K562 (cell line): ENCODE data around the gene HOXA11. TPM values are rescaled to one million over a fixed set of nuclear protein-coding genes. Genes with fewer than 3 reads are reported as not detected.

Experiments used
- CCNT2 ChIP-seq: IDR thresholded peaks from 2 replicates; pipeline ENCODE4 v1.6.1; 2011; ENCODE audit warnings: borderline replicate concordance, low read depth, mild to moderate bottlenecking, moderate library complexity, mixed read lengths, low read length; ENCODE audit not compliant: insufficient read length; ENCODE audit errors: extremely low read depth
- DNMT1 ChIP-seq: fragments of 450-650 bp; IDR thresholded peaks from 2 replicates; pipeline ENCODE4 v1.6.1; 2016; ENCODE audit warnings: antibody characterized with exemption, mild to moderate bottlenecking
- GTF2E2 ChIP-seq: fragments of 200-800 bp; sonication (Bioruptor generic); IDR thresholded peaks from 2 replicates; pipeline ENCODE4 v1.6.1; 2016; ENCODE audit warnings: missing genetic modification characterization, missing compliant biosample characterization
- HOXB6 ChIP-seq: fragments of 250-450 bp; sonication (Bioruptor Pico); IDR thresholded peaks from 2 replicates; pipeline ENCODE4 v1.5.1; 2022; ENCODE audit warnings: mild to moderate bottlenecking, borderline replicate concordance
- POLR2H ChIP-seq: IDR thresholded peaks from 2 replicates; pipeline ENCODE4 v1.6.1; 2016; ENCODE audit warnings: missing genetic modification characterization, low read depth, mild to moderate bottlenecking, control low read depth, missing compliant biosample characterization, moderate library complexity
- SP2 ChIP-seq: IDR thresholded peaks from 2 replicates; pipeline ENCODE4 v1.6.1; 2011; ENCODE audit warnings: mild to moderate bottlenecking, low read depth, low read length, moderate library complexity; ENCODE audit not compliant: poor library complexity, severe bottlenecking; ENCODE audit errors: extremely low read depth
- ZC3H8 ChIP-seq: fragments of 450-650 bp; IDR thresholded peaks from 2 replicates; pipeline ENCODE4 v1.6.1; 2017
- ZMIZ1 ChIP-seq, 2 experiments: fragments of 150-350 bp in 1 of 2; IDR thresholded peaks; 2 replicates each; pipeline ENCODE4 v1.6.1; 2012 to 2016; ENCODE audit warnings: low read depth in 2 of 2, low read length in 2 of 2, mild to moderate bottlenecking in 1 of 2, moderate library complexity in 1 of 2
- ZNF12 ChIP-seq: sonication (generic); formaldehyde crosslinking; IDR thresholded peaks from 2 replicates; pipeline ENCODE4 v1.4.0; 2020; ENCODE audit warnings: mild to moderate bottlenecking, missing genetic modification reagents
- ZNF133 ChIP-seq: fragments of 250-450 bp; sonication (Bioruptor Pico); IDR thresholded peaks from 2 replicates; pipeline ENCODE4 v1.4.0; 2020; ENCODE audit warnings: mild to moderate bottlenecking
- ZNF408 ChIP-seq: fragments of 250-450 bp; sonication (Bioruptor Pico); IDR thresholded peaks from 2 replicates; pipeline ENCODE4 v1.4.0; 2020; ENCODE audit warnings: low read depth, mild to moderate bottlenecking, moderate library complexity
- ZNF507 ChIP-seq: conservative IDR thresholded peaks from 2 replicates; pipeline ENCODE4 v1.6.1; 2017; ENCODE audit warnings: missing genetic modification characterization, missing compliant biosample characterization
- polyA plus RNA-seq, 8 experiments: library from polyadenylated mRNA; depleted of rRNA in 4 of 8; stranded (reverse) in 5 of 8; unstranded in 3 of 8; fragments of >200 nt; fragmentation: Nextera tagmentation in 2 of 8; fragmentation: Illumina TruSeq in 1 of 8; extraction: Ambion mirVana in 2 of 8; extraction: Trizol in 1 of 8; gene quantifications; 2 replicates each; pipeline versions ENCODE4 v1.2.1 to v1.2.3, GENCODE V29; 2011 to 2014; ENCODE audit warnings: inconsistent platforms in 1 of 8, missing spikeins in 1 of 8
- total RNA-seq, 7 experiments: library from RNA; depleted of rRNA in 6 of 7; stranded (reverse); fragments of >200 nt in 6 of 7; fragmentation: Illumina TruSeq in 2 of 7; extraction: Trizol in 2 of 7; gene quantifications; 2 replicates each; pipeline versions ENCODE4 v1.2.1 to v1.2.3, GENCODE V29; 2011 to 2021; ENCODE audit warnings: low replicate concordance in 1 of 7

HOXA11 gene
- total and polyA plus RNA-seq, 9 of the 15 experiments (the other 6 are each of a cell fraction or from before 2014, with no cell fraction given), result not detected

GRCh38 chr7:27166531-27167505 lies 18.2 kb downstream of the HOXA11 start (continued):
- TF ChIP-seq ZNF133 (CRISPR knock-in tag), result no peak
- TF ChIP-seq HOXB6 (CRISPR knock-in tag), result no peak
- no peak for TF ChIP-seq CCNT2
- no peak for TF ChIP-seq DNMT1
- no peak for TF ChIP-seq ZC3H8
- TF ChIP-seq POLR2H (tag), result no peak
- no peak for TF ChIP-seq ZNF408 (CRISPR knock-in tag)
- TF ChIP-seq ZMIZ1 (IDR thresholded peaks at IDR 0.05; ENCODE audit: low read depth in 2 of 2, low read length in 2 of 2), result no peak
- TF ChIP-seq GTF2E2, result no peak
- TF ChIP-seq ZNF507, result no peak
- TF ChIP-seq SP2, result no peak
- TF ChIP-seq ZNF12 (CRISPR knock-in tag), result no peak
